Transverse colon (tissue), 4 donors: ENCODE results near the gene RANBP9. TPM values are rescaled to one million over a fixed set of nuclear protein-coding genes. Genes with fewer than 3 reads are reported as not detected.

Experiments
- DNase-seq: peaks from one replicate; pipeline ENCODE4 v3.0.0-alpha.2; 2019
- H3K27ac ChIP-seq, 4 donors: fragments of 200-600 bp; sonication (generic); 2 replicates each; pipeline ENCODE4 v1.5.1; 2016 to 2018; ENCODE audit warnings: inconsistent platforms in 4 of 4
- H3K27me3 ChIP-seq: fragments of 200-600 bp; sonication (generic); 2 replicates; pipeline ENCODE4 v1.5.1; 2017; ENCODE audit warnings: inconsistent platforms
- H3K36me3 ChIP-seq, 4 donors: fragments of 200-600 bp; sonication (generic); 2 replicates each; pipeline ENCODE4 v1.5.1; 2017 to 2019; ENCODE audit warnings: inconsistent platforms in 4 of 4
- H3K4me1 ChIP-seq, 4 donors: fragments of 200-600 bp; sonication (generic); 2 replicates each; pipeline ENCODE4 v1.5.1; 2017 to 2020; ENCODE audit warnings: inconsistent platforms in 4 of 4
- H3K4me3 ChIP-seq, 4 donors: fragments of 200-600 bp; sonication (generic); 1 replicate in 1 of 4; 2 replicates in 3 of 4; pipeline versions ENCODE4 v1.5.1 to v1.6.1; 2017 to 2019; ENCODE audit warnings: inconsistent platforms in 4 of 4
- H3K9me3 ChIP-seq, 2 donors: fragments of 200-600 bp; sonication (generic); 2 replicates each; pipeline ENCODE4 v1.5.1; 2017 to 2019; ENCODE audit warnings: inconsistent platforms in 2 of 2
- EP300 ChIP-seq: sonication (generic); formaldehyde crosslinking; IDR thresholded peaks from one replicate; pipeline ENCODE4 v1.6.1; 2017; ENCODE audit warnings: antibody characterized with exemption, low read depth
- POLR2A ChIP-seq: fragments of 450-650 bp; IDR thresholded peaks from one replicate; pipeline ENCODE4 v1.6.1; 2016; ENCODE audit warnings: antibody characterized with exemption, mild to moderate bottlenecking, moderate library complexity
- POLR2AphosphoS5 ChIP-seq, 3 donors: sonication (generic); formaldehyde crosslinking; IDR thresholded peaks; one replicate each; pipeline ENCODE4 v1.6.1; 2016; ENCODE audit warnings: antibody characterized with exemption in 3 of 3
- WGBS, 2 donors: methylation state at CpG; one replicate each; pipeline ENCODE4 v1.1.5; 2018; ENCODE audit warnings: low coverage in 1 of 2; 5-methylcytosine and 5-hydroxymethylcytosine counted together
- in situ Hi-C, 4 donors: fragments of 200-750 bp; cut with MboI; loops; one replicate each; pipeline versions ENCODE4 v1.15.0 to v1.15.1; 2017; ENCODE audit warnings: low sequenced_read_pairs in 3 of 4, low pct_ligation_motif_present in 1 of 4, low pct_unique_long_range_greater_than_20kb in 1 of 4
- intact Hi-C: fragments of 100-400 bp; cut with DNase I; formaldehyde crosslinking; loops from one replicate; pipeline ENCODE4 v1.15.1; 2023; ENCODE audit warnings: low total_unique reads
- total RNA-seq, 4 donors: library from RNA; depleted of rRNA; stranded (reverse); fragments of >200 nt; gene quantifications; one replicate each; pipeline ENCODE4 v1.1.0, GENCODE V29; 2016
- TF ChIP-seq, protein P1 (sequence below), 5 experiments: fragments of 200-600 bp in 3 of 5; fragments of 450-650 bp in 2 of 5; sonication (generic) in 3 of 5; IDR thresholded peaks; 1 replicate in 2 of 5; 2 replicates in 3 of 5; pipeline ENCODE4 v1.5.1; 2016 to 2017; ENCODE audit warnings: antibody characterized with exemption in 5 of 5, inconsistent platforms in 3 of 5, mild to moderate bottlenecking in 2 of 5, moderate library complexity in 1 of 5

Gene RANBP9
- total RNA-seq, 4 donors from 2014 or later, result 17.9 to 40.8 (median 37.4) TPM

DNA sequence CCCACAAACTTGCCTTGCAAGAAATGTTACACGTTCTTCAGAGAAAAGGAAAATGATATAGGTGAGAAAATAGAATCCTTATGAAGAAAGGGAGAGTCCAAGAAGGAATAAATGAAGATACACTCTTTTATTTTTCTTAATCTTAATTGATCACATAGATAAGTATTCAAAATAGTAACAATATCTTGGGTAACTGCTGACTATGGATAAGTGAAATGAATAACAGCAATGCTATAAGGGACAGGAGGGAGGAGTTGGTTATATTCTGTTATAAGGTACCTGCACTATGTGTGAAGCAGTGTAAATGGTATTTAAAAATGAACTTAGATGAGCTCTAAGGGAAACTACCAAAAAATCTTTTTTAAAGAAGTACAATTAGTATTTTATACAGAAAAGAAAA, 38.3 kb downstream of the RANBP9 start:
- DNase-seq, result no peak
- TF ChIP-seq EP300 (no peak), POLR2A (no peak), POLR2AphosphoS5 (IDR thresholded peaks at IDR 0.05) (no peak)
- TF ChIP-seq, protein P1, sequence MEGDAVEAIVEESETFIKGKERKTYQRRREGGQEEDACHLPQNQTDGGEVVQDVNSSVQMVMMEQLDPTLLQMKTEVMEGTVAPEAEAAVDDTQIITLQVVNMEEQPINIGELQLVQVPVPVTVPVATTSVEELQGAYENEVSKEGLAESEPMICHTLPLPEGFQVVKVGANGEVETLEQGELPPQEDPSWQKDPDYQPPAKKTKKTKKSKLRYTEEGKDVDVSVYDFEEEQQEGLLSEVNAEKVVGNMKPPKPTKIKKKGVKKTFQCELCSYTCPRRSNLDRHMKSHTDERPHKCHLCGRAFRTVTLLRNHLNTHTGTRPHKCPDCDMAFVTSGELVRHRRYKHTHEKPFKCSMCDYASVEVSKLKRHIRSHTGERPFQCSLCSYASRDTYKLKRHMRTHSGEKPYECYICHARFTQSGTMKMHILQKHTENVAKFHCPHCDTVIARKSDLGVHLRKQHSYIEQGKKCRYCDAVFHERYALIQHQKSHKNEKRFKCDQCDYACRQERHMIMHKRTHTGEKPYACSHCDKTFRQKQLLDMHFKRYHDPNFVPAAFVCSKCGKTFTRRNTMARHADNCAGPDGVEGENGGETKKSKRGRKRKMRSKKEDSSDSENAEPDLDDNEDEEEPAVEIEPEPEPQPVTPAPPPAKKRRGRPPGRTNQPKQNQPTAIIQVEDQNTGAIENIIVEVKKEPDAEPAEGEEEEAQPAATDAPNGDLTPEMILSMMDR (IDR thresholded peaks at IDR 0.05), result no peak
- in situ Hi-C loops, result no loop called here
- Histone ChIP-seq H3K9me3 (peaks cover 0 to 8% of the 10 kb centered on the region in 2 donors), H3K4me1 (peaks cover 0 to 31% (median 7%) of the 10 kb centered on the region in 4 donors), H3K36me3 (no peaks in the 10 kb centered on the region), H3K27me3 (no peaks in the 10 kb centered on the region), H3K4me3 (no peak overlapping the region), H3K27ac (no peak overlapping the region)
- intact Hi-C loops, result no loop called here
- WGBS, 2 donors, result 38 to 68% methylated on average over 1 of the region's 1 CpG

DNA sequence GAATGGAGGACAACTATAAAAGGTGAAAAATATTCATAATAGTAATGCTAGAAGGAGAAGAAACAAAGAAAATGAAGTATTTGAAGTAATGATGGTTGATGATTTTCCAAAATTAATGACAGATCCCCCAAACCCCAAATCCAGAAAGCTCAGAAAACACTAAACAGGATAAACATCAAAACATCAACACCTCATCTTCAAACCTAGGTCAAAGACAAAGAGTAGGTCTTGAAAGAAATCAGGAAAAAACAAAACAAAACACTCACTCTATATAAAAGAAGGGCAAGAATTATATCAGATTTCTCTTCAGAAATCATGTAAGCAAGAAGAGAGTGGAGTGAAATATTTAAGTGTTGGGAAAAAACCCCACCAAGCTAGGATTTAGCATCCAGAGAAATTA, 38.7 kb downstream of the RANBP9 start:
- Histone ChIP-seq H3K9me3 (peaks cover 0 to 8% of the 10 kb centered on the region in 2 donors), H3K36me3 (no peaks in the 10 kb centered on the region), H3K4me1 (peaks cover 0 to 31% (median 5%) of the 10 kb centered on the region in 4 donors), H3K27me3 (no peaks in the 10 kb centered on the region), H3K27ac (no peak overlapping the region), H3K4me3 (no peak overlapping the region)
- TF ChIP-seq EP300 (no peak), POLR2AphosphoS5 (IDR thresholded peaks at IDR 0.05) (no peak), POLR2A (no peak)
- TF ChIP-seq, protein P1 (IDR thresholded peaks at IDR 0.05), result no peak
- in situ Hi-C loops, result no loop called here
- intact Hi-C loops, result no loop called here
- DNase-seq, result no peak

DNA sequence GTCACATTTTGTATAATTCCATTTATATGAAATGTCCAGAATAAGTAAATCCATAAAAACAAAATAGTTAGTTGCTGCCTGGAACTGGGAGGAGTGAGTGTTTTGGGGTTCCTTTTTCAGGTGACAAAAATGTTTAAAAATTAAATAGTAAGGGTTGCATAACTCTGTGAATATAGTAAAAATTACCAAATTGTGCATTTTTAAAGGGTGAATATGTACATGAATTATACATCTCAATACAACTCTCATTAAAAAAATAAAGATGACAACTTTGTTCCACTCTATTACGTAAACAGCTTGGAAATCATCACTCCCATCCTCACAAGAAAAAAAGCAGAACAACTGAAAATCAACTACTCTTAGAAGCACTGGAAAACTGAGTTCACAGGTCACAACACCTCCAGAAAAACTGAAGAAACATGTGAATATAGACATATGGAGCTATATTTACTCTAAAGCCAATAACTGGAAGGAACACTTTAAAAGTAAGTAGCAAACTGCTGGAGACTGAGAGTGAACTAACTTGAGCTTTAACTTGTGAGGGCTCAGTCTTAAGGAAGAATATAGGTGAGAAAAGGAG, 40.0 kb downstream of the RANBP9 start:
- H3K27me3 ChIP-seq, result no peaks in the 10 kb centered on the region
- TF ChIP-seq, protein P1 (IDR thresholded peaks at IDR 0.05), result no peak
- TF ChIP-seq POLR2AphosphoS5 (IDR thresholded peaks at IDR 0.05) (no peak), EP300 (no peak), POLR2A (no peak)
- intact Hi-C loops, result no loop called here
- peaks cover 0 to 2% of the 10 kb centered on the region in 2 donors for H3K9me3 ChIP-seq
- 92% methylated on average over 1 of the region's 1 CpG for WGBS, 2 donors
- no peaks in the 10 kb centered on the region for H3K36me3 ChIP-seq
- peaks cover 0 to 40% (median 9%) of the 10 kb centered on the region in 4 donors for H3K4me1 ChIP-seq
- in situ Hi-C loops, result no loop called here
- DNase-seq, result no peak
- no peak overlapping the region for H3K27ac ChIP-seq
- no peak overlapping the region for H3K4me3 ChIP-seq

DNA sequence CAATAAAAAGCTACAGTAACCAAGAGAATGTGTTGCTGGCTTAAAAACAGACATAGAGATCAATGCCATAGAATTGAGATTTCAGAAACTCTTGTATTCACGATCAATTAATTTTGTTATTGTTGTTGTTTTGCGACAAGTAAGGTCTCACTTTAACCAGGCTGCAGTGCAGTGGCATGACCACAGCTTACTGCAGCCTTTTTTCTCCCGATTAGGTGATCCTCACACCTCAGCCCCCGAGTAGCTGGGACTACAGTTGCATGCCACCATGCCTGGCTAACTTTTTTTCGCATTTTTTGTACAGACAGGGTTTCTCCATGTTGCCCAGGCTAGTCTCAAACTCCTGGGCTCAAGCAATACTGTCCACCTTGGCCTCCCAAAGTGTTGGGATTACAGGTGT, 42.2 kb downstream of the RANBP9 start:
- no peak for DNase-seq
- Histone ChIP-seq H3K9me3 (no peaks in the 10 kb centered on the region), H3K36me3 (no peaks in the 10 kb centered on the region), H3K4me3 (no peak overlapping the region), H3K27ac (no peak overlapping the region), H3K4me1 (peaks cover 3 to 59% (median 13%) of the 10 kb centered on the region in 4 donors), H3K27me3 (no peaks in the 10 kb centered on the region)
- in situ Hi-C loops (no loop called here), intact Hi-C loops (no loop called here)
- WGBS, 2 donors, result 91 to 97% methylated on average over 5 of the region's 5 CpGs
- no peak for TF ChIP-seq EP300
- TF ChIP-seq, protein P1 (IDR thresholded peaks at IDR 0.05), result no peak
- TF ChIP-seq POLR2A, result no peak
- TF ChIP-seq POLR2AphosphoS5 (IDR thresholded peaks at IDR 0.05), result no peak
